Activated naive CD8-positive, alpha-beta T cell (primary cell): ENCODE measurements around the gene VRTN.
"Not testable (repeated sequence)": the region's sequence is repeated elsewhere in the genome, so short reads cannot be mapped to it uniquely, and the experiment has no call there.

Experiments
- H3K27ac Mint-ChIP-seq: one replicate; pipeline ENCODE4 v1.8.0; 2021; ENCODE audit warnings: mixed read lengths
- H3K27me3 Mint-ChIP-seq: one replicate; pipeline ENCODE4 v1.8.0; 2021; ENCODE audit warnings: mixed read lengths
- H3K36me3 Mint-ChIP-seq: one replicate; pipeline ENCODE4 v1.8.0; 2021; ENCODE audit warnings: mixed read lengths
- H3K4me1 Mint-ChIP-seq: one replicate; pipeline ENCODE4 v1.8.0; 2021; ENCODE audit warnings: low read depth, mixed read lengths
- H3K4me3 Mint-ChIP-seq: one replicate; pipeline ENCODE4 v1.8.0; 2021; ENCODE audit warnings: mild to moderate bottlenecking, mixed read lengths
- H3K9me3 Mint-ChIP-seq: one replicate; pipeline ENCODE4 v1.8.0; 2021; ENCODE audit warnings: low read depth, mixed read lengths

Gene VRTN

DNA sequence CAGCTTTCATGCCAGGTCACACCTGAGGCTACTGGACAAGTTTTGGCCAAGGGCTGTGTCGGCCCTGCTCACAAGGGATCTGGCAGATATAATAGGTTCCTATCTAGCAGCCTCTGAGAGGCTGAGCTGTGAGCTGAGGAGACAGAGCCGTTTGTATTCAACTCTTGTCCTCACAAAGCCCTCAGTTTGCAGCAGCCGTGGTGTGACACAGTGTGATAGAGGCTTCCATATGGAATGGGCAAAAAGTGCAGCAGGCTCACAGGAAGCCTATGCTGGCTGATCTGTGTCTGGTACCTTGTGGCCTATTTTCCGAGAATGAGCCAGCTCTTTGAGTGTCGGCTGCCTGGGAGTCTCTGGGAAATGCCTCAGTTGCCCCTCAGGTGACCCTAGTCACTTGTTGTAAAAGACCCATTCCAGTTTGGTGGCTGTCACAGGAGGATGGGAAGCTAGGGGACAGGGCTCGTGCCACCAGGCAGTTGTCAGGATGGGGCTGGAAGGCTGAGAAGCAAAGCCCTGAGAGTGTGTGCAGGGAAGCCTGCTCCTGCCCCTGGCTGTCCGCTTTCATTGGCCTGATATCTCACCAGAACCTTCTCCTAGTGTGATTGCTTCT lies 16.1 kb downstream of the VRTN start:
- no peak overlapping the region for H3K4me3 Mint-ChIP-seq
- no peaks in the 10 kb centered on the region for H3K36me3 Mint-ChIP-seq
- no peaks in the 10 kb centered on the region for H3K9me3 Mint-ChIP-seq
- no peaks in the 10 kb centered on the region for H3K4me1 Mint-ChIP-seq
- peaks cover 5% of the 10 kb centered on the region for H3K27me3 Mint-ChIP-seq
- no peak overlapping the region for H3K27ac Mint-ChIP-seq

DNA sequence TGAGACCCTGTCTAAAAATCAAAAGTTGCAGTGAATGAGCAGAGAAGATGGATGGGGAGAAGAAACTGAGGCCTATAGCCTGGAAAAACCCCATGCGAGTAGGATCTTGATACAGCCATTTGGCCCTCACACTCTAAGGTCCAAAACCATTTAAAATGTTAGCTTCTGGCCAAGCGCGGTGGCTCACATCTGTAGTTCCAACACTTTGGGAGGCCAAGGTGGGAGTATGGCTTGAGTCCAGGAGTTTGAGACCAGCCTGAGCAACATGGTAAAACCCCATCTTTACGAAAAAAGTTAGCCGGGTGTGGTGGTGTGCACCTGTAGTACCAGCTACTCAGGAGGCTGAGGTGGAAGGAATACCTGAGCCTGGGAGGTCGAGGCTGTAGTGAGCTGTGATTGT lies 19.8 kb downstream of the VRTN start:
- Mint-ChIP-seq H3K4me3 (no peak overlapping the region), H3K4me1 (no peaks in the 10 kb centered on the region), H3K36me3 (no peaks in the 10 kb centered on the region), H3K9me3 (no peaks in the 10 kb centered on the region), H3K27ac (no peak overlapping the region), H3K27me3 (peaks cover 3% of the 10 kb centered on the region)

DNA sequence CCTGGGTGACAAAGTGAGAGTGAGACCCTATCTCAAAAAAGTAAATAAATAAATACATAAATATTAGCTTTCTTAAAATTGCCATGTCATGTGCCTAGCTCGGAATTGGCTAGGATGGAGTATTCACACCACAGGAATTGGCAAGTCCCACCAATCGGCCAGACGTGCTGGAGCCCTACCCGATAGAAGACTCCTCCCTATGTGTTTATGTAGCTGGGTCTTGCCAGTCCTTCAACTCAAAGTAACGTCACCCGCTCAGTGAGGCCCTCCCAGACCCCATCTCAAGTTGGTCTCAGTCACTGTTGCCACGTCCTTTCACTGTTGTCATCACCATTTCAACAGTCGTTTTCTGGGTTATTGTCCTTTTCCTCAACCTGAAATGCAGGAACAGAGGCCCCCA lies 20.2 kb downstream of the VRTN start:
- no peaks in the 10 kb centered on the region for H3K4me1 Mint-ChIP-seq
- H3K27ac Mint-ChIP-seq = no peak overlapping the region

DNA sequence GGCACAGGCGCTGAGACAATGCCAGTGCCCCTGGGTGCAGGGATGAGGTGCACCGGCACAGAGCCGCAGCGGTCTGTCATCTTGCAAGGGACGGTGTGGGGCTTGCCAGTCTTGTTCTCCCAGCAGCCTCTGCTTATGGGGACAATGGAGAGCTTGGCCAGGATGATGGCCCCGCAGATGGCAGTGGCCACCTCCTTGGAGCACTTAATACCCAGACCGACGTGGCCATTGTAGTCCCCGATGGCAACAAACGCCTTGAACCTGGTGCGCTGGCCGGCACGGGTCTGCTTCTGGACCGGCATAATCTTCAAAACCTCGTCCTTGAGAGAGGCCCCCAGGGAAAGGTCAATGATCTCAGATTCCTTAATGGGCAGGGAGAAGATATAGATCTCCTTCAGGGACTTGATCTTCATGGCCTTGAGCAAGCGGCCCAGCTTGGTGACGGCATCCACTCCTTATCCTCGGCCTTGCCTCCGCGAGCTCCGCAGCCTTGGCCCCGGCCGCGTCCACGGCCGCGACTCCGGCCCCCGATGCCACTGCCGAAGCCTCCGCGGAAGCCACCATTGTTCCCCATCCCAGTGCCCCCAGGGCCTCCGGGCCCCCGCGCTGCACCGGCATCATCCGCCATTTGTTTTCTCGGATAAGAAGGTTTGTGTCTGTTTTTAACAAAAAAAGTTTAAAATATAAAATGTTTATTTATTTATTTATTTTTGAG lies 29.9 kb downstream of the VRTN start:
- H3K4me1 Mint-ChIP-seq = no peaks in the 10 kb centered on the region
- H3K27ac Mint-ChIP-seq = no peak overlapping the region
- no peaks in the 10 kb centered on the region for H3K9me3 Mint-ChIP-seq
- H3K36me3 Mint-ChIP-seq = no peaks in the 10 kb centered on the region
- H3K4me3 Mint-ChIP-seq = no peak overlapping the region
- H3K27me3 Mint-ChIP-seq = peaks cover 1% of the 10 kb centered on the region

More for the DNA sequence above, 20.2 kb downstream of the VRTN start:
- H3K27me3 Mint-ChIP-seq = peaks cover 3% of the 10 kb centered on the region
- no peak overlapping the region for H3K4me3 Mint-ChIP-seq
- H3K9me3 Mint-ChIP-seq = no peaks in the 10 kb centered on the region
- no peaks in the 10 kb centered on the region for H3K36me3 Mint-ChIP-seq

DNA sequence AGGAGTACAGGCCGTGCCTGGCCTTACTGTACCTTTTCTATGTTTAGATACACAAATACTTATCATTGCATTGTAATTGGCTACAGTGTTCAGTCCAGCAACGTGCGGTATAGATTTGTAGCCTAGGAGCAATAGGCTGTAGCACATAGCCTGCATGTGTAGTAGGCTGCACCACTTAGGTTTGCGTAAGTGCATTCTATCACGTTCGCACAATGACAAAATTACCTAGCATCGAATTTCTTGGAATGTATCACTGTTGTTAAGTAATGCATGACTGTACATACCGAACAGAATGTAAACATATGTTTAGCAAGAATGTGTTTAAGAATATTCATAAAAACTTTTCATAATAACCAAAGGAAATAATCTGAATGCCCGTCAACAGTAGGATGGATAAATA lies 31.9 kb downstream of the VRTN start:
- Mint-ChIP-seq H3K27ac (no peak overlapping the region), H3K4me1 (no peaks in the 10 kb centered on the region), H3K27me3 (peaks cover 1% of the 10 kb centered on the region), H3K4me3 (no peak overlapping the region), H3K36me3 (no peaks in the 10 kb centered on the region), H3K9me3 (no peaks in the 10 kb centered on the region)

DNA sequence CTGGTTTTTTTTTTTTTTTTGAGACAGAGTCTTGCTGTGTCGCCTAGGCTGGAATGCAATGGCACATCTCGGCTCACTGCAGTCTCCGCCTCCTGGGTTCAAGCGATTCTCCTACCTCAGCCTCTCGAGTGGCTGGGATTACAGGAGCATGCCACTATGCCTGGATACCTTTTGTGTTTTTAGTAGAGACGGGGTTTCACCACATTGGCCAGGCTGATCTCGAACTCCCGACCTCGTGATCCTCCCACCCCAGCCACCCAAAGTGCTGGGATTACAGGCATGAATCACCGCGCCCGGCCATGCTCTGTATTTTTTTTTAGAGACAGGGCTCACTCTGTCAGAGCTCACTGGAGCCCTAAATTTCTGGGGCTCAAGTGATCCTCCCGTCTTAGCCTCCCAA lies 32.6 kb downstream of the VRTN start:
- Mint-ChIP-seq H3K27me3 (peaks cover 1% of the 10 kb centered on the region), H3K9me3 (no peaks in the 10 kb centered on the region), H3K27ac (no peak overlapping the region), H3K4me3 (no peak overlapping the region), H3K4me1 (no peaks in the 10 kb centered on the region), H3K36me3 (no peaks in the 10 kb centered on the region)

DNA sequence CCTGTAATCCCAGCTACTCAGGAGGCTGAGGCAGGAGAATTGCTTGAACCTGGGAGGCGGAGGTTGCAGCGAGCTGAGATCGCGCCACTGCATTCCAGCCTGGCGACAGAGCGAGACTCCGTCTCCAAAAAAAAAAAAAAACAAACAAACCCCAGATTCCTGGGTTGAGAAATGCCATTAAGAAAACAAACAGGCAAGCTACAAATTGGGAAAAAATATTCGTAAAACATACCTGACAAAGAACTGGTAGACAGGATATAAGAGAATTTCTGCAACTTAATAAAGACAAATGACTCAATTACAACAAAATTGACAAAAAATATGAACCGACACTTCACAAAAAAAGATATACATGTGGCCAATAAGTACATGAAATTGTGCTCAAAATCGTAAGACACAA lies 33.3 kb downstream of the VRTN start:
- H3K27me3 Mint-ChIP-seq, H3K27ac Mint-ChIP-seq, H3K9me3 Mint-ChIP-seq, H3K4me3 Mint-ChIP-seq, H3K36me3 Mint-ChIP-seq, H3K4me1 Mint-ChIP-seq: not testable (repeated sequence)

DNA sequence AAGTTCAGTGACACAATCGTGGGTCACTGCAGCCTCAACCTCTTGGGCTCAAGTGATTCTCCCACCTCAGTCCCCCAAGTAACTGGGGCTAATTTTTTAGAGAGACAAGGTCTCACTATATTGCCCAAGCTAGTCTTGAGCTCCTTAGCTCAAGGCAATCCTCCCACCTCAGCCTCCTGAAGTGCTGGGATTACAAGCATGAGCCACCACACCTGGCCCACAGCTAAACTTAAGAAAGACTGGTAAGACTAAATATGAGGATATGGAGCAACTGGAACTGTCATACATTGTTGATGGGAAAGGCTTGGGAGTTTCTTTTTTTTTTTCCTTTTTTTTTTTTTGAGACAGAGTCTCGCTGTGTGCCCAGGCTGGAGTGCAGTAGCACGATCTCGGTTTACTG lies 34.0 kb downstream of the VRTN start:
- H3K27me3 Mint-ChIP-seq = no peaks in the 10 kb centered on the region
- no peaks in the 10 kb centered on the region for H3K4me1 Mint-ChIP-seq
- no peak overlapping the region for H3K4me3 Mint-ChIP-seq
- no peaks in the 10 kb centered on the region for H3K36me3 Mint-ChIP-seq
- H3K27ac Mint-ChIP-seq = no peak overlapping the region
- H3K9me3 Mint-ChIP-seq = no peaks in the 10 kb centered on the region

DNA sequence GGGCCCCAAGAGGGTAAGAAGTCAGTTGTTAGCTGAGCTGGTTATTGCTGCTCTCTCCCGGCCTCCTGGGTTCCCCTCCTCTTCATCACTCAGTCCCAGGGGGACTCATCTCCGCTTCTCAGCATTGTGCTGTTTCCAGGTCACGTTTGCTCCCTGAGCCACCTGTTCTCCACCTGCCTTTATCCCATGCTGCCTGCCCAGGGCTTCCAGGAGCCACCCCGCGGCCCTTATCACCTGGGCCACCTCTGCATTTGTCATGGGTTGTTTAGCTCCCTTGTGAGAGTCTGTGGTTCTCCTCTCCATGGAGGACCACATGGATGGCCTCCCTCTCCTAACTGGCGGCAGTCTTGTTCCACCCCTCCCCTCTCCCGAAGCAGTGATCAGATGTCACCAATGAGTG lies 41.7 kb downstream of the VRTN start:
- no peak overlapping the region for H3K27ac Mint-ChIP-seq
- peaks cover 4% of the 10 kb centered on the region for H3K27me3 Mint-ChIP-seq
- no peak overlapping the region for H3K4me3 Mint-ChIP-seq
- H3K9me3 Mint-ChIP-seq = no peaks in the 10 kb centered on the region
- no peaks in the 10 kb centered on the region for H3K36me3 Mint-ChIP-seq
- no peaks in the 10 kb centered on the region for H3K4me1 Mint-ChIP-seq

DNA sequence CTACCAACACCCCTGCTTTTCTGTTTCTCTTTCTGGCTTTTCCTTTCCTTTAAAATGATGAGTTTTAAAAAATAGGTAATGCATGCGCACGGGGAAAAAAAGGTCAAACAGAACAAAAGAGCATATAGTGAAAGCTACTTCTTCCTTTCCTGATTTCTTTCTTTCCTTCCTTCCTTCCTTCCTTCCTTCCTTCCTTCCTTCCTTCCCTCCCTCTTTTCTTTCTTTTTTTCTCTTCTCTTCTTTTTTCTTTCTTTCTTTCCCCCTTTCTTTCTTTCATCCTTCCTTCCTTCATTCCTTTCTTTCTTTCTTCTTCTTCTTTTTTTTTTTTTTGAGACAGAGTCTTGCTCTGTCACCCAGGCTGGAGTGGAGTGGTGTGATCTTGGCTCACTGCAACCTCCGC lies 42.2 kb downstream of the VRTN start:
- not testable (repeated sequence) for H3K4me1 Mint-ChIP-seq, H3K27ac Mint-ChIP-seq, H3K27me3 Mint-ChIP-seq, H3K36me3 Mint-ChIP-seq, H3K9me3 Mint-ChIP-seq, H3K4me3 Mint-ChIP-seq

DNA sequence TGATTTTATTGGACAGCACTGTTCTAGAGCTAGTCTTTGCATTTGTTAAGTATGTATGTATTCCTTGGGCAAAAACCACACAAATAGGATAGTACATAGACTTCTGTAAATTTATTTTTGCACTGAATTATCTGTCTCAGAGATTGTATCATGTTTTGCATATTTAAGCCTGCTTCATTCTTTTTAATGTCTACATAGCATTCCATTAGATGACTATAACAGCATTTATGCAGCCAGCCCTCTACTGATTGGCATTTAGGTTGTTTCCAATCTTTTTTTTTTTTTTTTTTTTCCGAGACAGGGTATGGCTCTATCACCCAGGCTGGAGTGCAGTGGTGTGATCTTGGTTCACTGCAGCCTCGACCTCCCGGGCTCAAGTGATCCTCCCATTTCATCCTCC lies 43.2 kb downstream of the VRTN start:
- H3K27me3 Mint-ChIP-seq = peaks cover 5% of the 10 kb centered on the region
- no peaks in the 10 kb centered on the region for H3K9me3 Mint-ChIP-seq
- no peaks in the 10 kb centered on the region for H3K4me1 Mint-ChIP-seq

DNA sequence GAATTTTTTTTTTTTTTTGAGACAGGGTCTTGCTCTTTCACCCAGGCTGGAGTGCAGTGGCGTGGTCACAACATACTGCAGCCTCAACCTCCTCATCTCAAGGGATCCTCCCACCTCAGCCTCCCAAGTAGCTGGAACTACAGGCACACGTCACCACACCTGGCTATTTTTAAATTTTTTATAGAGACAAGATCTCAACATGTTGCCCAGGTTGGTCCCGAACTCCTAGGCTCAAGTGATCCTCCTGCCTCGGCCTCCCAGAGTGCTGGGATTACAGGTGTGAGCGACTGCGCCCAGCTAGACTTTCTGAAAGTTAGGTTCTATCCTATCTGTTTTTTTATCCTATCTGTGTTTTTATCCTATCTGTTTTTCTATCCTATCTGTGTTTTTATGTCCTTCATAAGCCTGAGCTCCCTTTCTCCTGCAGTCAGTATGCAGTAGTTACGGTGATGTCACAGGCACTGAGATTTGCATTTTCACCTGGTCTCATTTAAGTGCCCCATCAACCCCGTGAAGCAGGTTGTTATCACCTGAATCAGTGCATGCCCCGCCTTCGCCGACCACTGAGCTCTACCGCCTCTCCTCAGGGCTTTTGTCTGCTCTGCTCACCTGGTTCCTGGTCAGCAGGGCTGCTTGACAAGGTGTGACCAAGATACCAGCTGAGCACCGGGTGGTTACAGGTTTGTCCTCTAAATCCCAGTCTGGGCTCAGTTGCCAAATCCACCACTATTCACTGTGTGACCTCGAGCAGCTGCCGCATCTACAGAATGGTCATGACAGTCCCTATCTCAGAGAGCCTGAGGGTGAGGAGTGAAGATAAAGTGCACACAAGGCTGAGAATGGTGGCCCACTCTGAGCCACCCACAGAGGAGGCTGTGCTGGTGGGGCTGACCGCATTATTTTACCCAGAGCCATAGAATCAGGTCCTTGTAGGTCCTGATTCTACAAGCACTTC lies 44.6 kb downstream of the VRTN start:
- Mint-ChIP-seq H3K4me1 (no peaks in the 10 kb centered on the region), H3K27me3 (peaks cover 5% of the 10 kb centered on the region)

More for the DNA sequence above, 43.2 kb downstream of the VRTN start:
- no peak overlapping the region for H3K27ac Mint-ChIP-seq
- no peaks in the 10 kb centered on the region for H3K36me3 Mint-ChIP-seq
- H3K4me3 Mint-ChIP-seq = no peak overlapping the region

DNA sequence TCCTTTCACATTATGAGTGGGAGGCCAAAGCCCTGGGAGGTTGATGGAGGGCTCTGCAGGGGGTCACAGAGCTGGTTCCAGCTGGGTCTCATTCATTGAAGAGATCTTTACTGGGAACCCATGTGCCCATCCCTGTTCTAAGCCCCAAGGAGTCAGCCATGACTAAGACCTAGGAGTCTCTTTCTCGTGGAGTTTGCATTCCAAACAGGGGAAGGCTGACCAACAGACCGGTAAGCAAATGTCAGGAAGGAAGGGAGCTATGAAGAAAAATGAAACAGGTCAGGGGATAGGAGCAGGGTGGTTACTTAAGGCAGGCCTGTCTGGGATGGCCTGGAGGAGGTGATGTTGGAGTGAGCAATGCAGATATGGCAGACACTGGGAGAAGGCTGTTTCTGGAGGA lies 46.3 kb downstream of the VRTN start:
- no peak overlapping the region for H3K4me3 Mint-ChIP-seq
- no peaks in the 10 kb centered on the region for H3K4me1 Mint-ChIP-seq
- H3K27me3 Mint-ChIP-seq = peaks cover 5% of the 10 kb centered on the region

More for the DNA sequence above, 44.6 kb downstream of the VRTN start:
- H3K4me3 Mint-ChIP-seq = no peak overlapping the region
- H3K36me3 Mint-ChIP-seq = no peaks in the 10 kb centered on the region
- H3K9me3 Mint-ChIP-seq = no peaks in the 10 kb centered on the region
- no peak overlapping the region for H3K27ac Mint-ChIP-seq

DNA sequence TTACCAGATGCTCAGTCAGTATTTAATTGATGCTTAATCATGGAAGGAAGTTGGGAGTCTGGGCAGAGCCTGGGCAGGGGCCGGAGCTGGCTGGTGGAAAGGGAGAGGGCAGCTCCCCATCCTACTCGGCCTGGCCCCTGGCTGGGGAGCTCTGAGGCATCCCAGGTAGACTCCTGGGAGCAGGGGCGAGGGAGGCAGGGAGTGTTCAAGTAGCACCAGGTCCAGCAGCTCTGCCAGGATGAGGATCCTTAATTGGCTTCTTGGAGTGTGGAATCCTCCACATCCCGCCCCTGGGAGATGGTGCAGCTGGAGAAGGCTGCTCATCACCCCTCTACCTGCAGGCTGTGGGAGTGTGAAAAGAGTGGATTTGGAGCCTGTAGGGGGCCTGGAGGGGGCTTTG lies 46.8 kb downstream of the VRTN start:
- H3K4me1 Mint-ChIP-seq = no peaks in the 10 kb centered on the region
- no peak overlapping the region for H3K27ac Mint-ChIP-seq
- peaks cover 5% of the 10 kb centered on the region for H3K27me3 Mint-ChIP-seq
- H3K9me3 Mint-ChIP-seq = no peaks in the 10 kb centered on the region
- H3K4me3 Mint-ChIP-seq = no peak overlapping the region
- no peaks in the 10 kb centered on the region for H3K36me3 Mint-ChIP-seq

More for the DNA sequence above, 46.3 kb downstream of the VRTN start:
- Mint-ChIP-seq H3K9me3 (no peaks in the 10 kb centered on the region), H3K27ac (no peak overlapping the region), H3K36me3 (no peaks in the 10 kb centered on the region)

DNA sequence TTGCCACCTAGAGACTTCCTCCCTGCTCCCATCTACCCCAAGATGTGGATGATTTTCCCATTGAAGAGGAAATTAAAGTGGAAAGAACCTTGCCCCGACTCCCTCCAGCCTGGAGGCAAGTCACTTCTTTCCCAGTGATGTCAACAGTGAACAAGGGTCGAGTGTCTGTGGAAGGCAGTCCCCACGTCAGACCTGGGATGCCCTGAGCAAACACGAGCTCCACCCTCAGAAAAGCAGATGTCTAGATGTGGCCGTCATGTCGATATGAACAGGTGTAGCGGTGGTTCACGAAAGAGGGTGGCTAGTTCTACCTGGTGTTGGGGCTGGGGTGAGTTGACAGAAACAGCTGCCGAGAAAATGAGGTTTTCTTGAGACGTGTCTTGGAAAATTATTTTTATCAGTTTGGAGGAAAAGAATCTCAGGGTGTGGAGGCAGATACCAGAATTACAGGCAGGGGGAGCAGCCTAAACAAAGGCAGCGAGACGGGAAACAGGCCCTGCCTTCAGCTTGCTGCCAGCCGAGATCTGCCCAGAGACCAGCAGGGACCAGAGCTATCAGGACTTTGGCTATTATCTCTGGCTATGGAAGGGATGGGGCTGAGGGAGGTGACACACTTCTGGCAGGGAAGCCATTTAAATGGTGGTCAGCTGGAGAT lies 51.9 kb downstream of the VRTN start:
- Mint-ChIP-seq H3K4me3 (no peak overlapping the region), H3K4me1 (peaks cover 23% of the 10 kb centered on the region), H3K27ac (no peak overlapping the region), H3K36me3 (no peaks in the 10 kb centered on the region), H3K9me3 (no peaks in the 10 kb centered on the region), H3K27me3 (peaks cover 1% of the 10 kb centered on the region)
